Ammon's horn (tissue), 1 donor: ENCODE results near the gene VMP1.
"Not testable (repeated sequence)": the region's sequence is repeated elsewhere in the genome, so short reads cannot be mapped to it uniquely, and the experiment has no call there.

ENCODE experiments used
- DNase-seq: peaks from one replicate; pipeline ENCODE4 v3.0.0-alpha.2; 2016; ENCODE audit warnings: low spot score

VMP1 gene

GRCh38 chr17:59755069-59755468 is 47.6 kb downstream of the VMP1 start:
- not testable (repeated sequence) for DNase-seq

DNA sequence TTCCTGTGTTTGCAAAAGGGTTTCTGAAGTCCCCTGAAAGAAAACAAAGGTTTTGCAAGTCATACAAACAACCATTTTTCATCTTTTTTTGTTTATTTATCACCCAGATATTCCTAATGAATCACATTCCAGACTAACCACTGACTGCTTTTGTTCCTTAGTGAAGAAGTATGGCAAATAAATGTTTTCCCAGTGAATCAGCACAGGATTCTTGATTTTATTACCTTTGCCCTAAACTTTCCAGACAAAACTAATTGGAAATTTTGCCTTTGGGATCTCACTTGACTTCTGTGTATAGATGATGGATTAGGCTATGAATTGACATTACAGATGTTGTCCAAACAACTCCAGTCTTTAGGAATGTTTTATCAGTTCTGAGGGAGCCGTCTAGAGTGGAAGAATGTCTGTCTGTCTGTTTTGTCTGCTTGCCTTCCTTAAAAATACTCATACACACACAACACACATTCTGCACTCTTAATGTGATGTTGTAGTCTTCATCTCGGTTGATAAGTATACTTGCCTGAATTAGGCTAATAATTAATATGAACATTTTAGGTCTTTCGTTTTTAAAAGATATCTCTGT is 48.9 kb downstream of the VMP1 start:
- no peak for DNase-seq

- DNase-seq: no peak
Observed at GRCh38 chr17:59757043-59757442, 49.6 kb downstream of the VMP1 start.

DNA sequence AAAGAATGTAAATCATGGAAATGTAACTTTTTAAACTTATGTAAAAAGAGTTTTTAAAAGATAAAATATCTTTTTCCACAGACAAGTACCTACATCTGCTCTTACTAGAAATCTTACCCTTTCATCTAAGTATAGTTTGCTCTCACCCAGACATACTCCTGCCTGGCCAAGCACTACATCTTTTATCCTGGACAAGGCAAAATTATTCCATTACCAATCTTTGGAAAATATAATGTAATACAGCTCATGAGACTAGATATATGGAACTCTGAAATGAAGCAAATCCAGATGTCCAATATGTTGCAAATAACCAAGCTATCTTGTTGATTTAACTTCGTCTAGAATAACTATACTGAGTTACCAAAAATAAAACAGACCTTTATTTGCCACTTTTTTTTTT is 50.0 kb downstream of the VMP1 start:
- no peak for DNase-seq

- no peak for DNase-seq
Observed at GRCh38 chr17:59757881-59758385, 50.5 kb downstream of the VMP1 start.

- not testable (repeated sequence) for DNase-seq
Observed at GRCh38 chr17:59758998-59759651, 51.7 kb downstream of the VMP1 start.

DNA sequence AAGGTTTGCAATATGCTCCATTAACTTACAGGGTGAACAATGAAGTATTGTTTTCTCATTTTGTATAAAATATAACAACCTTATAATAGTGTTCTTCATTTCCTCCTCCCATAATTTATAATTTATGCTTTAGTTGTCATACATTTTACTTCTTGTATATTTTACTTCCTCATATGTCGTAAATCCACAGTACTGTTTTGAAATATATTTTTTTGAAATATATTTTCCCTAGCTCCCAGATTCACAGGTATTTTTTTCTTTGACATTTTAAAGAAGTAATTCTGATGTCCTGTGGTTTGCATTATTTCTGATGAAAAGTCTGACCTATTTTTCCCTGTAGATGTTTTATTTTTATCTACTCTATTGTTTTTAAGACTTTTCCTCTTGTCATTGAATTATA is 52.7 kb downstream of the VMP1 start:
- no peak for DNase-seq

- DNase-seq: no peak
Observed at GRCh38 chr17:59761385-59762048, 54.1 kb downstream of the VMP1 start.

GRCh38 chr17:59762049-59762823 is 54.8 kb downstream of the VMP1 start:
- DNase-seq: no peak

DNA sequence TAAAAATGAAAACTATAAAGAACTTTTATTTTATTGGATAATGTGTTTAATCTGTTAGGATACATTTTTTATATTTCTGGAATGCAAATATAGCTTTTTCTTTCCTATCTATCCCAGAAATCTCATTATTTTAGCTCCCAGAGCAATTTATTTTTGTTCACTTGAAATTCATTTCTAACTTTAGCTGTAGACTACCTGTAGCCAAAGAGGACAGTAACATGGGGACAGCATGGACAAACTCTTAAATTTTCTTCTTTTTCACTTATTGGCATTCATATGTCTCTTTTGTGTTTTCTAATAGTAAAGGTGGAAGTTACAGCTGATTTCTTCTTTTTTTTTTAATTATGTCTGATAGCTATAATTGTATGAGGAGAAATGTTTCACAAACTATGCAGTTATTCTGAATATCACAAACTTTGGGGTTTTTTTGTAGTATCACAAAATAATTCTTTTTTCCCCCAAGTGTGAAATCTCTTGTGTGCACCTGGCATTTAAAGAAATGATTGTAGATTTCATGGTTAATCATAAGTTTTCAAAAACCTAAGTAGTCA is 55.4 kb downstream of the VMP1 start:
- DNase-seq: no peak

GRCh38 chr17:59763861-59764260 is 56.4 kb downstream of the VMP1 start:
- DNase-seq: no peak

GRCh38 chr17:59764292-59764741 is 56.9 kb downstream of the VMP1 start:
- DNase-seq: no peak

- DNase-seq: no peak
Observed at GRCh38 chr17:59765038-59765437, 57.6 kb downstream of the VMP1 start.

- no peak for DNase-seq
Observed at GRCh38 chr17:59766491-59766890, 59.0 kb downstream of the VMP1 start.

DNA sequence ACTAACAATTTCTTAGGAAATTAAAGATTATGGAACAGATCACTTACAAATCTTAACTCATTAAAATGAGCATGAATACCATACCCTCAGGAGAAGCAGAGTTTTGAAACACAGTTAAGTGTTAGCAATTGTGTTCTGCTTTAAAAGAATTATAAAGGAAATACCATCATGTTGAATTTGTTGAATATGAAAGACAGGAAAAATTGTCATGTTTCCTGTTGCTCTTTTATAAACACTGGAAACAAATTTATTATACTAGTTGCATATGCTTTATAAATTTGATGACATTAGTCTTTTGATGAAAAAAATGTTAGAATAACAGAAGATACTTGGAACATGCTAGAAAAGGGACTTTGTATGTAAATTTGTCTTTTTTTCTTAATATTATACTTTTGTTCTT is 59.7 kb downstream of the VMP1 start:
- no peak for DNase-seq

DNA sequence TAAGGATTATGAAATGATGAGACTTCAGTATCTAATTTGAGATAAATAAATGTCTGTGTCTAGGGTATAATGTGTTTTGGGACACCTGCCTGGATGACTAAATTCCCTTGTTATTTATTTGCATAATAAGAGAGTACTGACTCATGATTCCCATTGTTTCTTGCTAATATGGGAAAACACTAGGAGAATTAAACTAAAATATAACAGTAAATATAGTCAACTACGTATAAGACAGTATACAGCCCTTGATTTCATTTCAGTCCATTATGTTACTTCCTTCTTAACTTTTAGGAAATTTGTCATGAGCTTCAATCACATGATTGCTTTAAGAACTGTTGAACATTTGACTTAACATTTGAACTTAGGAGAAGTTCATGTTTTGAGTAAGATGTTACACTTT is 62.4 kb downstream of the VMP1 start:
- DNase-seq: peak; percentile 22

GRCh38 chr17:59771093-59771492 is 63.6 kb downstream of the VMP1 start:
- no peak for DNase-seq

DNA sequence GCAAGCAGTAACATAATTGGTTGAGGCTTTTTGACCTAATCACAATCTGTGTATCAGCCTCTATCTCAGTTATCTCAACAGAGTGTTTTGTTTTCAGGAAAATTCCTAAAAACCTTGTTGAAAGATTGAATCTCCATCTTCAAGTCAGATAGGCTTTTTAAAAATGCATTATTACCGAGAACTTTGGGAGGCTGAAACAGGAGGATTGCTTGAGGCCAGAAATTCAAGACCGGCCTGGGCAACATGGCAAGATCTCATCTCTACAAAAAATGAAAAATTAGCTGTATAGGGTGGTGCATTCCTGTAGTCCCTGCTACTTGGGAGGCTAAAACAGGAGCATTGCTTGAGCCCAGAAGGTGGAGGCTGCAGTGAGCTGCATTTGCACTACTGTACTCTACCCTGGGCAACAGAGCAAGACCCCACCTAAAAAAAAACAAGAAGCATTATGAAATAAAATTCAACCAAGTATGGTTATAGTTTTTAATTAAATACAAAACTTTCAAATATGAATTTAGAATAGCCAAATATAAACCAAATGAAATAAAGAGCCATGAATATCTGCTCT is 68.4 kb downstream of the VMP1 start:
- no peak for DNase-seq

- DNase-seq: no peak
Observed at GRCh38 chr17:59776577-59776976, 69.1 kb downstream of the VMP1 start.

- DNase-seq: no peak
Observed at GRCh38 chr17:59777033-59777432, 69.6 kb downstream of the VMP1 start.

GRCh38 chr17:59778996-59779395 is 71.5 kb downstream of the VMP1 start:
- DNase-seq: no peak

- no peak for DNase-seq
Observed at GRCh38 chr17:59779521-59779920, 72.1 kb downstream of the VMP1 start.
